H9 (cell line): ENCODE data around the gene FSTL4. TPM values are rescaled to one million over a fixed set of nuclear protein-coding genes. Genes with fewer than 3 reads are reported as not detected.
A peak's percentile ranks its signal among the peaks of the same experiment; 100 is the strongest.

Experiments used
- DNase-seq: peaks from one replicate; pipeline ENCODE4 v3.0.0-alpha.2; 2017
- H2AFZ ChIP-seq: one replicate; pipeline ENCODE4 v1.6.1; 2013; ENCODE audit warnings: mild to moderate bottlenecking, low read length, control low read depth, moderate library complexity
- H2AK5ac ChIP-seq: 2 replicates; pipeline ENCODE4 v1.6.1; 2013; ENCODE audit warnings: low read length, control low read depth, mixed read lengths; ENCODE audit not compliant: insufficient read length
- H2BK120ac ChIP-seq: one replicate; pipeline ENCODE4 v1.6.1; 2013; ENCODE audit warnings: low read depth, mild to moderate bottlenecking, low read length, control low read depth, inconsistent platforms; ENCODE audit not compliant: poor library complexity, severe bottlenecking
- H2BK12ac ChIP-seq: 2 replicates; pipeline ENCODE4 v1.6.1; 2013; ENCODE audit warnings: low read length, control low read depth, mixed read lengths, low read depth; ENCODE audit not compliant: insufficient read length
- H2BK15ac ChIP-seq: 2 replicates; pipeline ENCODE4 v1.6.1; 2013; ENCODE audit warnings: low read depth, low read length, control low read depth
- H2BK20ac ChIP-seq: one replicate; pipeline ENCODE4 v1.6.1; 2013; ENCODE audit warnings: low read depth, mild to moderate bottlenecking, low read length, control low read depth, inconsistent platforms; ENCODE audit not compliant: poor library complexity, severe bottlenecking
- H2BK5ac ChIP-seq: 2 replicates; pipeline ENCODE4 v1.6.1; 2013; ENCODE audit warnings: low read length, control low read depth, mixed read lengths; ENCODE audit not compliant: insufficient read length
- H3K14ac ChIP-seq: 2 replicates; pipeline ENCODE4 v1.6.1; 2013; ENCODE audit warnings: low read length, control low read depth; ENCODE audit not compliant: insufficient read depth
- H3K18ac ChIP-seq: 2 replicates; pipeline ENCODE4 v1.6.1; 2013; ENCODE audit warnings: low read depth, mild to moderate bottlenecking, mixed read lengths, low read length, control low read depth; ENCODE audit not compliant: insufficient read length
- H3K23ac ChIP-seq: 2 replicates; pipeline ENCODE4 v1.6.1; 2013; ENCODE audit warnings: low read length, control low read depth, mixed read lengths, low read depth; ENCODE audit not compliant: insufficient read length
- H3K23me2 ChIP-seq: 2 replicates; pipeline ENCODE4 v1.6.1; 2013; ENCODE audit warnings: low read depth, mild to moderate bottlenecking, mixed read lengths, low read length, control low read depth; ENCODE audit not compliant: insufficient read length, poor library complexity, severe bottlenecking
- H3K27ac ChIP-seq: 2 replicates; pipeline ENCODE4 v1.5.1; 2013; ENCODE audit warnings: low read length, control low read depth, mixed read lengths, low read depth; ENCODE audit not compliant: insufficient read length
- H3K27me3 ChIP-seq: 2 replicates; pipeline ENCODE4 v1.6.1; 2013; ENCODE audit warnings: low read length, control low read depth, inconsistent platforms; ENCODE audit not compliant: insufficient read depth
- H3K4ac ChIP-seq: 2 replicates; pipeline ENCODE4 v1.6.1; 2013; ENCODE audit warnings: low read depth, mild to moderate bottlenecking, control low read depth, inconsistent platforms, low read length, moderate library complexity
- H3K4me1 ChIP-seq: 2 replicates; pipeline ENCODE4 v1.6.1; 2013; ENCODE audit warnings: low read length, control low read depth, inconsistent platforms; ENCODE audit not compliant: insufficient read depth
- H3K4me2 ChIP-seq: 2 replicates; pipeline ENCODE4 v1.6.1; 2013; ENCODE audit warnings: low read length, control low read depth, mixed read lengths; ENCODE audit not compliant: insufficient read length, insufficient read depth
- H3K56ac ChIP-seq: 2 replicates; pipeline ENCODE4 v1.6.1; 2013; ENCODE audit warnings: low read depth, mild to moderate bottlenecking, mixed read lengths, low read length, control low read depth; ENCODE audit not compliant: insufficient read length
- H3K79me1 ChIP-seq: 2 replicates; pipeline ENCODE4 v1.6.1; 2013; ENCODE audit warnings: low read depth, mild to moderate bottlenecking, moderate library complexity, low read length, control low read depth, inconsistent platforms; ENCODE audit not compliant: insufficient read depth, poor library complexity, severe bottlenecking
- H3K79me2 ChIP-seq: 2 replicates; pipeline ENCODE4 v1.6.1; 2013; ENCODE audit warnings: low read length, control low read depth, inconsistent platforms; ENCODE audit not compliant: insufficient read depth
- H3K9ac ChIP-seq: 2 replicates; pipeline ENCODE4 v1.6.1; 2013; ENCODE audit warnings: low read length, control low read depth, mixed read lengths; ENCODE audit not compliant: insufficient read length; ENCODE audit errors: extremely low read depth
- H3K9me3 ChIP-seq: one replicate; pipeline ENCODE4 v1.6.1; 2013; ENCODE audit warnings: low read depth, low read length, inconsistent platforms; ENCODE audit not compliant: control insufficient read depth
- H3T11ph ChIP-seq: one replicate; pipeline ENCODE4 v1.6.1; 2013; ENCODE audit warnings: mild to moderate bottlenecking, low read length, control low read depth, inconsistent platforms
- H4K20me1 ChIP-seq: one replicate; pipeline ENCODE4 v1.6.1; 2013; ENCODE audit not compliant: control insufficient read depth, insufficient read length, insufficient read depth
- H4K5ac ChIP-seq: 2 replicates; pipeline ENCODE4 v1.6.1; 2013; ENCODE audit warnings: low read depth, mild to moderate bottlenecking, mixed read lengths, low read length, control low read depth; ENCODE audit not compliant: insufficient read length
- H4K8ac ChIP-seq: replicated peaks from 2 replicates; pipeline ENCODE4 v1.6.1; 2013; ENCODE audit warnings: low read length, control low read depth, mixed read lengths, low read depth; ENCODE audit not compliant: insufficient read length
- H4K91ac ChIP-seq: 2 replicates; pipeline ENCODE4 v1.6.1; 2013; ENCODE audit warnings: low read depth, mild to moderate bottlenecking, moderate library complexity, mixed read lengths, low read length, control low read depth; ENCODE audit not compliant: insufficient read length
- H3K27ac Mint-ChIP-seq, 3 experiments: 2 replicates in 2 of 3; 3 replicates in 1 of 3; pipeline ENCODE4 v1.8.0; 2020 to 2021; ENCODE audit warnings: mixed read lengths in 3 of 3, mild to moderate bottlenecking in 1 of 3, moderate library complexity in 1 of 3
- H3K27me3 Mint-ChIP-seq: 2 replicates; pipeline ENCODE4 v1.8.0; 2021; ENCODE audit warnings: low read depth, mild to moderate bottlenecking, moderate library complexity, mixed read lengths
- H3K36me3 Mint-ChIP-seq, 3 experiments: 2 replicates in 2 of 3; 3 replicates in 1 of 3; pipeline ENCODE4 v1.8.0; 2020 to 2021; ENCODE audit warnings: low read depth in 3 of 3, mixed read lengths in 3 of 3; ENCODE audit not compliant: insufficient read depth in 1 of 3
- H3K4me1 Mint-ChIP-seq, 2 experiments: 2 replicates each; pipeline ENCODE4 v1.8.0; 2020; ENCODE audit warnings: mixed read lengths in 2 of 2
- H3K4me3 Mint-ChIP-seq, 2 experiments: 2 replicates in 1 of 2; 3 replicates in 1 of 2; pipeline ENCODE4 v1.8.0; 2020 to 2021; ENCODE audit warnings: mild to moderate bottlenecking in 2 of 2, mixed read lengths in 2 of 2, moderate library complexity in 1 of 2
- H3K9me3 Mint-ChIP-seq, 2 experiments: 2 replicates in 1 of 2; 3 replicates in 1 of 2; pipeline ENCODE4 v1.8.0; 2020; ENCODE audit warnings: mild to moderate bottlenecking in 2 of 2, mixed read lengths in 2 of 2, moderate library complexity in 1 of 2
- CTCF ChIP-seq: fragments of 200-600 bp; sonication (generic); conservative IDR thresholded peaks from 3 replicates; pipeline ENCODE4 v1.8.0; 2021; ENCODE audit warnings: antibody characterized with exemption, mild to moderate bottlenecking
- WGBS: extraction: QIAGEN DNeasy Blood & Tissue Kit; methylation state at CpG from one replicate; pipeline ENCODE4 v1.1.7; 2013; ENCODE audit warnings: missing lambda C conversion rate, low lambda C conversion rate, mixed read lengths; ENCODE audit not compliant: insufficient read length; ENCODE audit errors: extremely low coverage; 5-methylcytosine and 5-hydroxymethylcytosine counted together
- total RNA-seq: library from RNA; stranded (reverse); gene quantifications from 2 replicates; pipeline ENCODE4 v1.2.1, GENCODE V29; 2021

Gene FSTL4
- total RNA-seq, 1 experiment from 2014 or later = 5.7 TPM

GRCh38 chr5:133421806-133422205 is 190.5 kb downstream of the FSTL4 start:
- no peaks in the 10 kb centered on the region for H3K23me2 ChIP-seq
- H3K79me1 ChIP-seq = no peaks in the 10 kb centered on the region
- H3K23ac ChIP-seq = no peak overlapping the region
- no peak overlapping the region for H2BK15ac ChIP-seq
- no peak overlapping the region for H3K4ac ChIP-seq
- no peak overlapping the region for H2BK20ac ChIP-seq
- no peak overlapping the region for H3K4me2 ChIP-seq
- H2AFZ ChIP-seq = no peak overlapping the region
- H3T11ph ChIP-seq = no peak overlapping the region
- H3K27me3 Mint-ChIP-seq = peaks cover 34% of the 10 kb centered on the region
- H2BK5ac ChIP-seq = no peak overlapping the region
- H3K14ac ChIP-seq = no peak overlapping the region
- peaks cover 34 to 38% of the 10 kb centered on the region in 2 experiments for H3K4me1 Mint-ChIP-seq
- H3K79me2 ChIP-seq = no peaks in the 10 kb centered on the region
- peaks cover 19% of the 10 kb centered on the region for H3K4me1 ChIP-seq
- H3K9me3 Mint-ChIP-seq = peaks cover 2 to 3% of the 10 kb centered on the region in 2 experiments; a peak in 3 of 5 replicates
- TF ChIP-seq CTCF = peak; percentile 12; the same call in 1 of the 3 replicates
- no peaks in the 10 kb centered on the region for H4K20me1 ChIP-seq
- H3K9me3 ChIP-seq = no peaks in the 10 kb centered on the region
- no peak overlapping the region for H3K18ac ChIP-seq
- no peak overlapping the region for H3K27ac Mint-ChIP-seq
- H3K36me3 Mint-ChIP-seq = peaks cover 0 to 2% (median 0%) of the 10 kb centered on the region in 3 experiments; a peak in 1 of 7 replicates
- H3K27me3 ChIP-seq = no peaks in the 10 kb centered on the region; the same call in 1 of the 2 replicates
- no peak overlapping the region for H3K56ac ChIP-seq
- H3K4me3 Mint-ChIP-seq = no peak overlapping the region
- H3K9ac ChIP-seq = no peak overlapping the region
- DNase-seq = no peak
- no peak overlapping the region for H3K27ac ChIP-seq
- no peak overlapping the region for H4K8ac ChIP-seq
- no peak overlapping the region for H2AK5ac ChIP-seq
- no peak overlapping the region for H4K5ac ChIP-seq
- no peak overlapping the region for H2BK12ac ChIP-seq
- no peak overlapping the region for H4K91ac ChIP-seq
- WGBS = no CpG with 5 or more reads among the region's 5 CpGs
- no peak overlapping the region for H2BK120ac ChIP-seq
